Kidney tubule cell (primary cell): Measurements from ENCODE around the gene ACBD6.

Experiments
- DNase-seq: peaks from one replicate; pipeline ENCODE4 v3.0.0-alpha.2; 2018; ENCODE audit warnings: low spot score

The ACBD6 gene

GRCh38 chr1:180239145-180240096, 263.0 kb downstream of the ACBD6 start:
- no peak for DNase-seq

DNA sequence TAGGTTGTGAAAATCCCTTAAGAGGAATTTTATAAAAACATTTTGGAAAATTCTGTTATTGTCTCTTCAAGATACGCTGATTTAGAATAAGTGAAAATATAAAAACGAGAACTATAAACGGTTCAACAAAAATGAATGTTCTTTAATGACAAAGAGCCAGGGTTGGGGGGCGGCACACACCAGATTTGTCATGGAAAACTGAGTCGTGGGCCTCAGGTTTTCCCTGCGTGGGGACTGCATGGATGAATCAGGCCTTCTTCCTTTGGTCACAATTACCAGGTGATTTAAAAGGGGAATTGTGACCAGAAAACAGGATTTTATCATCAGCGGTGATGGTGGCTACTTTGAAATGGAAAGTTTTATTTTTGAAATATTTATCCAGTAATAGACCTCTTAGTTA, 263.7 kb downstream of the ACBD6 start:
- no peak for DNase-seq
